Right lobe of liver (tissue), 6 donors: ENCODE results near the gene ADH5. TPM values are rescaled to one million over a fixed set of nuclear protein-coding genes. Genes with fewer than 3 reads are reported as not detected.
"Not testable (repeated sequence)": the region's sequence is repeated elsewhere in the genome, so short reads cannot be mapped to it uniquely, and the experiment has no call there.

Experiments used
- ATAC-seq, 4 donors: fragments of 200-7000 bp; cut with Tn5 transposase; one replicate each; pipeline ENCODE4 v1.9.1; 2020; ENCODE audit warnings: mild to moderate bottlenecking in 4 of 4, moderate library complexity in 4 of 4
- DNase-seq, 3 donors: peaks; one replicate each; pipeline ENCODE4 v3.0.0-alpha.2; 2020
- H3K27ac ChIP-seq, 3 donors: fragments of 200-600 bp; one replicate each; pipeline ENCODE4 v1.8.0; 2022
- H3K27me3 ChIP-seq, 2 donors: fragments of 200-600 bp; one replicate each; pipeline ENCODE4 v1.8.0; 2022
- H3K36me3 ChIP-seq, 4 donors: fragments of 200-600 bp; sonication (generic) in 1 of 4; one replicate each; pipeline versions ENCODE4 v1.5.1 to v1.8.0; 2017 to 2022; ENCODE audit warnings: control low read depth in 1 of 4
- H3K4me1 ChIP-seq, 4 donors: fragments of 200-600 bp; sonication (generic) in 1 of 4; one replicate each; pipeline versions ENCODE4 v1.5.1 to v1.8.0; 2017 to 2022; ENCODE audit warnings: control low read depth in 1 of 4
- H3K4me3 ChIP-seq, 3 donors: fragments of 200-600 bp; one replicate each; pipeline ENCODE4 v1.8.0; 2022
- H3K9me3 ChIP-seq, 4 donors: fragments of 200-600 bp; sonication (generic) in 1 of 4; one replicate each; pipeline versions ENCODE4 v1.5.1 to v1.8.0; 2017 to 2022; ENCODE audit warnings: control low read depth in 1 of 4
- POLR2A ChIP-seq: fragments of 450-650 bp; IDR thresholded peaks from one replicate; pipeline ENCODE4 v1.6.1; 2017; ENCODE audit warnings: antibody characterized with exemption, mild to moderate bottlenecking
- WGBS: methylation state at CpG from one replicate; pipeline ENCODE4 v1.1.6; 2018; ENCODE audit warnings: low coverage, low lambda C conversion rate; ENCODE audit not compliant: insufficient coverage; ENCODE audit errors: missing lambda C conversion rate; 5-methylcytosine and 5-hydroxymethylcytosine counted together
- intact Hi-C, 2 donors: fragments of 100-400 bp; cut with DNase I; formaldehyde crosslinking; loops; one replicate each; pipeline versions ENCODE4 v1.11.2 to v1.14.1; 2022
- total RNA-seq, 6 experiments: library from RNA; depleted of rRNA in 2 of 6; stranded (reverse); fragments of >200 nt in 2 of 6; fragmentation: NEBNext Ultra II Directional in 3 of 6; extraction: Animal tissue kit (Norgen Biotek cat#: 25700) in 3 of 6; gene quantifications; one replicate each; pipeline versions ENCODE4 v1.1.0 to v1.2.4, GENCODE V29; 2016 to 2023
- TF ChIP-seq, protein P1 (sequence below), 4 donors: fragments of 200-600 bp in 3 of 4; fragments of 450-650 bp in 1 of 4; IDR thresholded peaks; one replicate each; pipeline versions ENCODE4 v1.5.1 to v1.8.0; 2016 to 2022; ENCODE audit warnings: antibody characterized with exemption in 4 of 4, mild to moderate bottlenecking in 2 of 4
- donor health status: DM: no; HTN: yes; CAD: no.
- donor health status: DM: no; HTN: no; CAD: no.
- donor health status: DM: no; HTN: no; CAD: no.
- donor health status: DM: no; HTN: yes; CAD: no.
- donor health status: DM: no; HTN: yes; CAD: no.

The ADH5 gene
- total RNA-seq, 6 experiments from 2014 or later = 109 to 170 (median 131) TPM

DNA sequence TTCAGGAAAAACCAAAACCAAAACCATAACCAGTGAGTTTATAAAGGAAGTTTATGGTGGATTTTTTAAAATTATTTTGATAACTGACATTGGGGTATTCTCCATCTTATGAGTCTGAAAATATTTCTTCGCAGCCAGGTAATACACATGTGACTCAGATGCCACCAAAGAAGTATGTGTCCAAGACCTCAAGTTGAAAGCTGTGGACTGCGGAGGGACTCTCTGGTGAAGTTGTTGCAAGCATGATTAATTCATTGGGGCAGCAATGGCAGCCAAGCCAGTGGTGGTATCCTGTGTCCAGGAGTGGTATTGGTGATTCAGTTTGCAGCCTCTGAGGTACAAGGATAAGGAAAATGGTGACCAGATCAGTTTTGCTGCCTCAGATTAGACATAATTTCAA is 14.0 kb upstream of the ADH5 start:
- no peaks in the 10 kb centered on the region for H3K9me3 ChIP-seq
- H3K27me3 ChIP-seq = no peaks in the 10 kb centered on the region
- H3K4me1 ChIP-seq = no peaks in the 10 kb centered on the region
- intact Hi-C loops = no loop called here
- DNase-seq = no peak
- TF ChIP-seq POLR2A = no peak
- TF ChIP-seq, protein P1, sequence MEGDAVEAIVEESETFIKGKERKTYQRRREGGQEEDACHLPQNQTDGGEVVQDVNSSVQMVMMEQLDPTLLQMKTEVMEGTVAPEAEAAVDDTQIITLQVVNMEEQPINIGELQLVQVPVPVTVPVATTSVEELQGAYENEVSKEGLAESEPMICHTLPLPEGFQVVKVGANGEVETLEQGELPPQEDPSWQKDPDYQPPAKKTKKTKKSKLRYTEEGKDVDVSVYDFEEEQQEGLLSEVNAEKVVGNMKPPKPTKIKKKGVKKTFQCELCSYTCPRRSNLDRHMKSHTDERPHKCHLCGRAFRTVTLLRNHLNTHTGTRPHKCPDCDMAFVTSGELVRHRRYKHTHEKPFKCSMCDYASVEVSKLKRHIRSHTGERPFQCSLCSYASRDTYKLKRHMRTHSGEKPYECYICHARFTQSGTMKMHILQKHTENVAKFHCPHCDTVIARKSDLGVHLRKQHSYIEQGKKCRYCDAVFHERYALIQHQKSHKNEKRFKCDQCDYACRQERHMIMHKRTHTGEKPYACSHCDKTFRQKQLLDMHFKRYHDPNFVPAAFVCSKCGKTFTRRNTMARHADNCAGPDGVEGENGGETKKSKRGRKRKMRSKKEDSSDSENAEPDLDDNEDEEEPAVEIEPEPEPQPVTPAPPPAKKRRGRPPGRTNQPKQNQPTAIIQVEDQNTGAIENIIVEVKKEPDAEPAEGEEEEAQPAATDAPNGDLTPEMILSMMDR (IDR thresholded peaks at IDR 0.05) = no peak
- 96% methylated on average over 2 of the region's 2 CpGs for WGBS
- H3K27ac ChIP-seq = no peak overlapping the region
- ATAC-seq = no peak
- no peak overlapping the region for H3K4me3 ChIP-seq
- H3K36me3 ChIP-seq = no peaks in the 10 kb centered on the region

GRCh38 chr4:99100876-99101275 is 12.3 kb upstream of the ADH5 start:
- H3K36me3 ChIP-seq = no peaks in the 10 kb centered on the region
- WGBS = 100% methylated on average over 1 of the region's 1 CpG
- H3K4me3 ChIP-seq = no peak overlapping the region
- H3K4me1 ChIP-seq = no peaks in the 10 kb centered on the region
- no peaks in the 10 kb centered on the region for H3K9me3 ChIP-seq
- no peak overlapping the region for H3K27ac ChIP-seq
- ATAC-seq = no peak
- TF ChIP-seq, protein P1 (IDR thresholded peaks at IDR 0.05) = no peak
- no peak for TF ChIP-seq POLR2A
- no peaks in the 10 kb centered on the region for H3K27me3 ChIP-seq
- intact Hi-C loops = no loop called here
- no peak for DNase-seq

GRCh38 chr4:99099814-99100213 is 11.2 kb upstream of the ADH5 start:
- 88% methylated on average over 2 of the region's 5 CpGs for WGBS
- DNase-seq, H3K36me3 ChIP-seq, H3K27ac ChIP-seq, H3K4me1 ChIP-seq, intact Hi-C loops, ATAC-seq, H3K27me3 ChIP-seq, H3K4me3 ChIP-seq, H3K9me3 ChIP-seq: not testable (repeated sequence)

DNA sequence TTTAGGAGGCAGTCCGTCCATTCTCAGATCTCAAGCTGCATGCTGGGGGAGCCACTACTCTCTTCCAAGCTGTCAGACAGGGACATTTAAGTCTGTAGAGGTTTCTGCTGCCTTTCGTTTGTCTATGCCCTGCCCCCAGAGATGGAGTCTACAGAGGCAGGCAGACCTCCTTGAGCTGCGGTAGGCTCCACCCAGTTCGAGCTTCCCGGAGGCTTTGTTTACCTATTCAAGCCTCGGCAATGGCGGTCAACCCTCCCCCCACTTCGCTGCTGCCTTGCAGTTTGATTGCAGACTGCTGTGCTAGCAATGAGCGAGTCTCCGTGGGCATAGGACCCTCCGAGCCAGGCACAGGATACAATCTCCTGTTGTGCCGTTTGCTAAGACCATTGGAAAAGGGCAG is 10.7 kb upstream of the ADH5 start:
- 100% methylated on average over 2 of the region's 12 CpGs for WGBS
- TF ChIP-seq, protein P1 (IDR thresholded peaks at IDR 0.05) = no peak
- TF ChIP-seq POLR2A = no peak

DNA sequence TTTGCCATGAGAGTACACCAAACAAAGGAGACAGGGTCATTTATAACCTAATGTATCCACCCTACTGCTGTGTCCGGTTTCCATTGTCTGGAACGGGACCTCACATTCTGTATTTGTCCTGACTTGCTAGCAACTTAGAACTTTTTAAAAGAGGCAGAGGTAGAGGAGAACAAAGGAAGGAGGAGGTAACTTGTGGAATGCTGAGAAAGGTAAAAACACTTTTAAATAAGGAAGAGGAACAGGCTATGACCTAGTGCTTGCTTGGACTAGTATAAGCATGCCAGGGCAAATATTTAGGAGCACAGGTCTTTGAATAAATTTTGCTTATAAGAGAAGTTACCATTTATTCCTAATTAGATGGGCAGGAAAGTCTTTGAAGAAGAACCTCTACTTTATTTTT is 3.3 kb upstream of the ADH5 start:
- H3K27ac ChIP-seq, intact Hi-C loops, ATAC-seq, H3K4me1 ChIP-seq, DNase-seq, H3K4me3 ChIP-seq, H3K36me3 ChIP-seq, H3K27me3 ChIP-seq, H3K9me3 ChIP-seq: not testable (repeated sequence)
- WGBS = 93% methylated on average over 2 of the region's 2 CpGs

More for the DNA sequence above, 10.7 kb upstream of the ADH5 start:
- Histone ChIP-seq H3K36me3 (no peaks in the 10 kb centered on the region), H3K27me3 (no peaks in the 10 kb centered on the region), H3K9me3 (no peaks in the 10 kb centered on the region), H3K4me3 (no peak overlapping the region), H3K27ac (no peak overlapping the region), H3K4me1 (no peaks in the 10 kb centered on the region)
- DNase-seq (no peak), ATAC-seq (no peak)
- intact Hi-C loops = no loop called here

- intact Hi-C loops = no loop called here
- Histone ChIP-seq H3K4me3 (no peak overlapping the region), H3K4me1 (peaks cover 0 to 8% (median 0%) of the 10 kb centered on the region in 4 donors), H3K27ac (no peak overlapping the region), H3K9me3 (no peaks in the 10 kb centered on the region), H3K36me3 (no peaks in the 10 kb centered on the region), H3K27me3 (no peaks in the 10 kb centered on the region)
- WGBS = 52% methylated on average over 2 of the region's 2 CpGs
- TF ChIP-seq POLR2A = no peak
- TF ChIP-seq, protein P1 (IDR thresholded peaks at IDR 0.05) = no peak
- no peak for ATAC-seq
- no peak for DNase-seq
These were observed 2.6 kb upstream of the ADH5 start for GRCh38 chr4:99091216-99091575.
